AG08395 (cell line): ENCODE results near the gene CRPPA.
"Not testable (repeated sequence)": the region's sequence is repeated elsewhere in the genome, so short reads cannot be mapped to it uniquely, and the experiment has no call there.

Experiments used
- DNase-seq: peaks from one replicate; pipeline ENCODE4 v3.0.0; 2012; ENCODE audit warnings: mixed read lengths, low spot score

Gene CRPPA

GRCh38 chr7:16421333-16422102, at the start of gene CRPPA:
Gene CRPPA (minus strand): TSS chr7:16421538. CDS start chr7:16421322, 216 bp downstream.
- DNase-seq, result peak; percentile 27

DNA sequence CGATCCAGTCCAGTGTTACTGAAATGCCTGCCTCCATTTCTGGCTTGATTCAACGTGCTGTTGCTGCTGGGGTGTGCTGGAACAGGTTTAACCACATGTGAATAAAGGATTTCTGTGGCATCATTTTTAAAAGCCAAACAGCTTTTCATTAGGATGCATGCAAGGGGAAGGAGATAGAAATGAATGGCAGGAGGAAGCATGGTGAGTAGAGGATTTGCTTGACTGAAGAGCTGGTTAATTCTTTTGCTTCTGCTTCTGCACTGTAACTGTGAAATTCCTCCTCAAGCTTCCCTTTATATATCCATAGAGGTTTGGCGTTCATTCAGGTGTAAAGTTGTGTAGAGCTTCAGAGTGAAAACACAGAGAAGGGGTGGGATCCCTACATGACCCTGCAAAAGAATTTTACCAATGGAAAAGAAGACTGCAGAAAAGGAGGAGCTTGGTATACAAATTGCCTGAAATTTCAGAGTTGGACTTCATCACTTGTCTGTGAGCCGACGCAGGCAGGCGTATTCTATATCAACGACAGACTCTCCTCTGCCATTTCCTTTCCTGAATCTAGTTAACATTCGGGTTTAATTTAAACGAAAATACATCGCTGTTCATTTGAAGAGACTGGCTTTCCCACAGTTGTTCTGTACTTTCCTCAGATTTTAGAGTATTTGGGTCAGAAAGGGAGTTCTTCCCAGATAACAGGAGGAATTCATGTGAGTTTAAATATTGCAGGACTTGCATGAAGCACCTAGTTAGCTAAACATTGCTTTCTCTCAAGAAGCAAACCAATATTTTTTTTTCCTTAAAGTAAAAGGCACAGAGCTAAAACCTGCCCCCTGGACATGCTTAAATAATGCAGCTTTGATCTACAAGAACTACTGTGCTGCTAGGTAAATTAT, 44.4 kb upstream of the CRPPA start, which contains the start of gene SOSTDC1:
Gene SOSTDC1, minus strand, starts transcription at position 270 of the 893 bp plus-strand sequence. Its CDS starts 70 bp downstream, at position 200.
- DNase-seq, result no peak

- no peak for DNase-seq
Measured at GRCh38 chr7:16463949-16464715, 42.8 kb upstream of the CRPPA start.

- DNase-seq, result no peak
Measured at GRCh38 chr7:16463520-16463919, 42.2 kb upstream of the CRPPA start.

DNA sequence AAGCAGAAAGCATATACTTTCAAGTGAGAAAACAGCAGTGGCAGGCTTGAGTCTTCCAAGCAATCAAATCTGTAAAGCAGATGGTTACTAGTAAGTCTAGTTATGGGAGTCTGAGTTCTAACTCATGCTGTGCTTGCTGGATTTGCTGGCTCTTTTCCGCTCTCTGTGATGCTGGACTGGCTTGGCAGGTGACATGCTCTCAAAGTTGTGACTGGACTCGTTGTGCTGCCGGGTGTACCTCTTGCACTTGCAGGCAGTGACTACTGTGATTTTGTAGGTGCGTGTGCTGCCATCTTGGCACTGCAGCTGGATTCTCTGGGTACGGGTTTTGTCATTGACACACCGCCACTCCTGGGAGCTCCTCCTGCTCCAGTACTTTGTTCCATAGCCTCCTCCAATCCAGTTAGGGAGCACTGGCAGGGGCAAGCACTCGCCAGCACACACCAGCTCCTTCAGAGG, 41.1 kb upstream of the CRPPA start:
- DNase-seq, result no peak

- DNase-seq, result no peak
Measured at GRCh38 chr7:16460789-16461493, 39.6 kb upstream of the CRPPA start.

DNA sequence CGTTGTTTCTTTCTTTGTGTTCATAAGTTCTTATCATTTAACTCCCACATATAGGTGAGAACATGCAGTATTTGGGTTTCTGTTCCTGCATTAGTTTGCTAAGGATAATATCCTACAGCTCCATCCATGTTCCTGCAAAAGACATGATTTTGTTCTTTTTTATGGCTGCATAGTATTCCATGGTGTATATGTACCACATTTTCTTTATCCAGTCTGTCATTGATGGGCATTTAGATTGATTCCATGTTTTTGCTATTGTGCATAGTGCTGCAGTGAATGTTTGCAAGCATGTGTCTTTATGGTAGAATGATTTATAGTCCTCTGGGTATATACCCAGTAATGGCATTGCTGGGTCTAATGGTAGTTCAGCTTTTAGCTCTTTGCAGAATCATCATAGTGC, 35.0 kb upstream of the CRPPA start:
- DNase-seq, result not testable (repeated sequence)

- DNase-seq, result no peak
Measured at GRCh38 chr7:16455591-16455990, 34.3 kb upstream of the CRPPA start.

DNA sequence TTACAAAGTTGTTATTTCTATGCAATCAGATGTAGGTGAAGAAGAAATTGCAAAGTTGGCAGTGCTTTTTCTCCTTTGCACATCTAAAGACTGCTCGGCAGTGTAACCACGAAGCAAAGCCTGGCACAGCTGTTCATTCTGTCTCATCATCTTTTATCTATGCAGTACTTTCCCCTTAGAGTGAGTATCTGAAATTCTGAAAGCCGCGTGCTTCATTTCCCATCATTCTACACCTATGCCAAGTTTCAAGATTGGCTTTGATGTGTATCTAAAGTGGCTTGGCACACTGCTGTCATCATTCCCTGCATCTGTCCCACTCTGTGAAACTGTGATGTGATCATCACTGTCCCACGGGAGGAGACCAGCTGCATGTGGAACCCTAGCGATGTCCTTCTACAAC, 29.0 kb upstream of the CRPPA start:
- no peak for DNase-seq

DNA sequence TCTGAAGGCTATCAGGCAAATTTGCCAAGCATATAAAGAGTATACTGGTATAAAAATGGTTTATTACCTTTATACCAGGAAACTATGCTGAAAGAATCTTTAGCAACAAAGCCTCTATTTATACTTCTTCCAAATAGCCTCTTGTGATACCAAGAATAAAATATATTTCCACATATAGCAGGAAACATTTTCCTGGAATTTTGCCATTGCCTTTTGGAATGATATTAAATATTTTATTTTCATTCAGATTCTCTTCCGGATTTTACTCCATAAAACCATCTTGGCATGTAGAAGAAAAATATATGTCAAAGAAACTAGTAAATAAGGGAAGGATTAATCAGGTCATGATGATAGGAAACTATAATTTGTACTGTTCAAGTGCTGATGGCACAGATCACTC, 26.5 kb upstream of the CRPPA start:
- no peak for DNase-seq

GRCh38 chr7:16446508-16446907, 25.2 kb upstream of the CRPPA start:
- DNase-seq, result no peak

DNA sequence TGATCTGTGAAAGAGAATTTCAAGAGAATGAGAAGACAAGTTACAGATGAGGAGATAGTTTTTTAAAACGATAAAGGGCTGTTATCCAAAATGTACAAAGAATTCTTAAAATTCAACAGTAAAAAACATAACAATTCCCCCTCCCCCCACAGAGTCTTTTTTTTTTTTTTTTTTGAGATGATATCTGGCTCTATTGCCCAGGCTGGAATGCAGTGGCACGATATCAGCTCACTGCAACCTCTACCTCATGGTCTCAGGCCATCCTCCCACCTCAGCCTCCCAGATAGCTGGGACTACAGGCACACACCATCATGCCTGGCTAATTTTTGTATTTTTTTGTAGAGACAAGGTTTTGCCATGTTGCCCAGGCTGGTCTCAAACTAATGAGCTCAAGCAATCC, 22.5 kb upstream of the CRPPA start:
- DNase-seq, result not testable (repeated sequence)

- DNase-seq, result no peak
Measured at GRCh38 chr7:16438988-16439387, 17.6 kb upstream of the CRPPA start.

GRCh38 chr7:16436306-16436705, 15.0 kb upstream of the CRPPA start:
- no peak for DNase-seq

- no peak for DNase-seq
Measured at GRCh38 chr7:16433568-16434122, 12.3 kb upstream of the CRPPA start.

DNA sequence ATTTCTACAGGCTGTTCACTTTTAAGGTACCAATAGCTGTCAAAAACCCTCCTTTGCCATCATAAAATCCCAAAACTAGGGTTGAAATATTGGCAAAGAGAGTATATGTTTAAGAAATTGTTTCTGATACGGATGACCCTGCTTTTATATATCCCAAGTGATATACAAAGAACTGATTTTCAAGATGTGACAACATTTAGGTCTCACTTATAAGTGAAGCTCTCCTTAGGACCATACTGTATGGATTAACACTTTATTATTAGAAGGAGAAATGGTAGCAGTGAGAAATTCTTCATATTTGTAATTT, 11.0 kb upstream of the CRPPA start:
- DNase-seq, result no peak

DNA sequence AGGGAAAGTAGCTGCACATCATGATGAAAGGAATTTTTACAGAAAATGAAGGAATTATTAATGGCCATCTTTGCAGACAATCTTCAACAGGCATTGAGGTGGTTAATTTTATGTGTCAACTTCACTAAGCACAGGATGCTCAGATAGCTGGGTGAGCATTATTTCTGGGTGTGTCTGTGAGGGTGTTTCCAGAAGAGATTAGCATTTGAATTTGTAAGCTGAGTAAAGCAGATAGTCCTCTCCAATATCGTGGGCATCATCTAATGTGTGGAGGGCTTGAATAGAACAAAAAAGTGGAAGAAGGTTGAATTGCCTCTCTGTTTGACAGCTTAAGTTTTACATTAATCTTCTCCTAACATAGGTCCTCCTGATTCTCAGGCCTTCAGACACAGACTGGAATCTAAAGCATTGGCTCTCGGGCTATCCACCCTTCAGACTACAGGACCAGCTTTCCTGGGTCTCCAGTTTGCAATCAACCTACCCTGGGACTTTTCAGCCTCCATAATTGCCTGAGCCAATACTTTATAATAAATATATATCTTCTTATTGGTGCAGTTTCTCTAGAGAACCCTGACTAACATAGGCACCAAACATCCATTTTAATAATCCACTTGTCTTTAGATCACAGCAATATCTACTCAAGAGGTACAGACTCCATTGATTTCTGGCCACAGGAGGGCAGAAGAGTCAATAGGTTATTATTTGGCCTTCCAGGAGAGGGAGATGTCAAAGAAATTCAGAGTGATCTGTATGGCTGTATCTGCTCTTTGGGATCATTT, 10.5 kb upstream of the CRPPA start:
- DNase-seq, result peak; percentile 43

GRCh38 chr7:16430133-16430532, 8.8 kb upstream of the CRPPA start:
- DNase-seq, result no peak

GRCh38 chr7:16428672-16429071, 7.3 kb upstream of the CRPPA start:
- DNase-seq, result no peak

GRCh38 chr7:16428182-16428581, 6.8 kb upstream of the CRPPA start:
- no peak for DNase-seq

DNA sequence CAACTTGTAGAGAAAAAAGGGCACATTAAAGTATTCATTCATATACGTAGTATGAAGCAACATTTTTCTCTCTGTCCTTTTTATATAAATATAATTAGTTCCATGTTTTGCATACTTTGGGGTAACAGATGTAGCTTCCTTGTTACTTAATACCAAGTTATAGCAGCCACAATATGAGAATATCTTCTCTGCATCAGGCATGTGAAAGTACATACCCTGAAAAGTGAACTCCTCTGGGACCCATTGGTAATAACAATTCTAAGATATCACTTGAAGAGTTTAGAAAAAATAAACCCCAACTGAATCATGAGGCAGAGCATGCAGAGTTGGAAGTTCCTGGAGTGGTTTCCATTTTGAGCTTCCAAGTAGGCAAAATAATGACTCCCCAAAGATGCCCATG, 2.4 kb upstream of the CRPPA start:
- no peak for DNase-seq
